Measurements from ENCODE around the gene SLCO2A1.
"Not testable (repeated sequence)": the region's sequence is repeated elsewhere in the genome, so short reads cannot be mapped to it uniquely, and the experiment has no call there.

The SLCO2A1 gene

DNA sequence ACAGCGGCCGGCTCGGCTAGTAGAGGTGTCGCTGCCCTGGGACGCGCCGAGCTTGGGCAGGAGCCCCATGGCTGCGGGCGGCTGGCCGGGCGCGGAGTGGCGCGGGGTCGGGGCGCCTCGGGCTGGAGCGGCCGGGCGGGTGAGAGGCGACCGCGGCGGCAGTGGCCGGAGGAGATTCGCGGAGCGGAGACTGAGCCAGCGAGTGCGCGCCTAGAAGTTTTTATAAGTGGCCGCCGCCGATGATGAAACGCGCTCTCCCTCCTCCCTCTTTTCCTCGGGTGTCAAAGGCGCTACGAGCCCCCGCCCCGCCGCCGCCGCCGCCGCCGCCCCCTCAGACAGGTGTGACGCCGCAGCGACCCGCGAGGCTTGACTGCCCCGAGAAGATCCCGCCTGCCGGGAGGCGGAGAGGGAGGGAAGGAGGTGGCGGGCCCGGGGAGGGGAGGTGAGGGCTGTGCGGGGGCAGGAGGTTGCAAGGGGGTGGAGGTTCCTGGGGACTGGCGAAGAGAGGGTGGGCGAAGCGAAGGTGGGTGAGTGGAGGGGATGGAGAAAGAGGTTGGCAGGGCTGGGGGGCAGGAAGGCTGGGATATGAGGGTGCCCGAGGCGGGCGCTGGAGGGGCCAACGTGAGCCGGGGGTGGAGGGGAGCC is at the start of gene SLCO2A1:
TSS of gene SLCO2A1 (minus strand) at position 192 of the 645 bp plus-strand sequence. CDS start at position 69, 123 bp downstream.
- DNase-seq (ENCODE audit: low spot score) = peak; percentile 48

- peak; percentile 38 for DNase-seq (ENCODE audit: low spot score)
These were observed 49.4 kb upstream of the SLCO2A1 start for GRCh38 chr3:134079111-134079547.

DNA sequence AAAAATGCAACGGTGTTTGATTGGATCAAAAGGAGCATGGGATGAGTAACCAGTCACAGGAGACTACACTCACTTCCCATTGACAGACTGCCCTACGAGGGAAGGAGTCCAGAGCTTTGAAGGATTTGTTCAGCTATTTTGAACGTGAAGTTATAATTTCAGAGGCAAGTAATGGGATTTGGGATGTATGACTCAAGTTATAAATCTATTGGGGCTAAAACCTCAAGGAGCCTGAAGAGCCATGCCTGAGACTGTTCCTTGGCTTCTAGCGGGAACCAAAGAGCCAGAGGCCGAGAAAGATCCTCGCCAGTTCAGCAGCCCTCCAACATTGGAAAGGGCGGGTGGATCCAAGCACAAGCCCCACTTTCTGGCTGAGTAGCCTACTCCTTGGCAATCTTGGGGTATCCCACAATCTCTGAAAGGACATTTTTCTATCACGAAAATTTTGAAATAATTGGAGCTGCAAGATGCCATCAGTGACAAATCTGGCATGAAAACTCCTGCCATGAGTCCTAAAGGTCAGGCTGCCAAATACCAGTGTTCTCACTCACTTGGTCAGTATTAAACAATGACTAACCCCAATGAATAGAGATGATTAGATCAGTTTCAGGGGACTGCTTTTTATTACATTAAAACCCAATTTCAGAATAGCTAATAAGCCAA is 48.6 kb upstream of the SLCO2A1 start:
- peak; percentile 83 for DNase-seq (ENCODE audit: low spot score)

GRCh38 chr3:134077649-134078161 is 48.0 kb upstream of the SLCO2A1 start:
- DNase-seq (ENCODE audit: low spot score) = no peak

DNA sequence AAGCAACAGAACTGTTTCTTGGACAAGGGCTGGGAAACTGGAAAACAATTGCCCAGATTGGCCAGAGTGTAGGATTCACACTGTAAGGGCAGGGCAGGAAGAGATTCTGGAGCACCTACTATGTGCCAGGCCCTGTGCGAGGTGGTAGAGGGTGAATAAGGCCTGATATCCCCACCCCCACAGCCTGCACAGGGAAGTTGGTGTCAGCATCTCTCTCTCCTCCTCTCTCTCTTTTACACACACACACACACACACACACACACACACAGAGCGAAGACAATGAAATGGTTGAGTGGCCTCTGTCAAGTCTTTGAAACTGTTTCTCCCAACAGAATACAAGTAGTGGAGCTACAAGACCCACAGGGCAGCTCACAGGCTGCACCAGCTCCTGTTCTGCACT is 47.1 kb upstream of the SLCO2A1 start:
- no peak for DNase-seq (ENCODE audit: low spot score)

DNA sequence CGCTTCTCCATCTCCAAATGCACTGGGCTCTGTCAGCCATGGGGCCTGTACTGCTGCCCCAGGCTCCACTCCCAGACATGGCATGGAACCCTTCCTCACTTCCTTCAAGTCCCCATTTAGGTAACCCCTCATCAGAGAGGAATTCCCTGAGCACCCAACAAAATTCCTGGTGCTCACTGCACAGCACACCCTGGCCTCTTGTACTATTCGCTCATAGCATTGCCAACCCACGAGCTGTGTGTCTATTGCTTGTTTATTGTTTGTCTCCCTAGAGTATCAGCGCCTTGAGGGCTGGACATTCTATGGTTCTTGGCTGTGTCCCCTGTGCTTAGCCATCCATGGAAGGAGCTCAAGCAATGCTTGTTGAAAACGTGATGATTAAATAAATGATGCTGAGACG is 46.1 kb upstream of the SLCO2A1 start:
- no peak for DNase-seq (ENCODE audit: low spot score)

DNA sequence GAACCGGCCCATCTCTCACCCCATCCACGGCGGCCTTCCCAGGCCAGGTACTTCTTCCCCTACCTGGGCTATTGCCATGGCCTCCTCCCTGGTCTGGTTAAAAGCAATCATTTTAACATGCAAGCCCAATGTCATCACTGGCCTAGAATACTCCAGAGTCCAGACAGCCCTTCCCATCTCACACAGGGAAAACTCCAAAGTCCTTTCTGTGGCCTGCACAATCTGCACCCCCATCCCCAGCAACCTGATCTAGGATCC is 45.8 kb upstream of the SLCO2A1 start:
- no peak for DNase-seq (ENCODE audit: low spot score)

DNA sequence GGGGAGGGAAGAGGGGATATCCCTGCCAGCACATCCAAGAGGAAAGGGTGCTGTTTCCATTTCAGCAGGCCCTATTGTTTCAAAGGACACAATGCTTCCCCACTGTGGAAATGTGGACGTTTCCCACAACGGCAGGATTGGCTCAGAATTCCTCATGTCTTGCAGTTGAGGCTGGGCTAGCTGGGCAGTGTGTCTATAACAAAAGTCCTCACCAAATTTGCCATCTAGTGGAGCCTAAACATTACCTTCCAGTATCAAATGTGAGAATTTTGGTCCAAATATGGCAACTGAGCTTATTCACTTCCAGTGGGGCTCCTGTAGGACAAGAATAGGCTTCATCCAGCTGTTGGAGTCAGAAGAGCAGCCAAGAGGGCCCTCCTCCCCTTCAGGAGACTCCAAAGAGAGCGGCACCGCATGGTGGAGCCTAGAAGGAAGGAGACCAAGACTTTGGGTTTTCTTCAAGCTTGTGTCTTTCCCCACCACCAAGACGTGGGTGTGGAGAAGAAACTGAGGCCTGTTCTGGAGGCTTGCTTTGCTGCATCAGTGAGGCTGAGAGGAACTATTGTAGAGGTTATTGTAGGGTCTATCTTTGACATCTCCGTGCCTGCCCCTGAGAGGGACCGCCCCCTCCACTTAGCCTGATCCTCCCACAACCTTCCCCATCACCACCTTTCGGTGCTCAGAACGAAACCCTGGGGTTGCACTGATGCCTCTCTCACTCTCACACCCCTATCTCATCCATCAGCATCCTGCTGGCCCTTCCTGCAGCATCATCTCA is 45.3 kb upstream of the SLCO2A1 start:
- no peak for DNase-seq (ENCODE audit: low spot score)

GRCh38 chr3:134074001-134074789 is 44.5 kb upstream of the SLCO2A1 start:
- no peak for DNase-seq (ENCODE audit: low spot score)

- no peak for DNase-seq (ENCODE audit: low spot score)
These were observed 43.8 kb upstream of the SLCO2A1 start for GRCh38 chr3:134073583-134073945.

DNA sequence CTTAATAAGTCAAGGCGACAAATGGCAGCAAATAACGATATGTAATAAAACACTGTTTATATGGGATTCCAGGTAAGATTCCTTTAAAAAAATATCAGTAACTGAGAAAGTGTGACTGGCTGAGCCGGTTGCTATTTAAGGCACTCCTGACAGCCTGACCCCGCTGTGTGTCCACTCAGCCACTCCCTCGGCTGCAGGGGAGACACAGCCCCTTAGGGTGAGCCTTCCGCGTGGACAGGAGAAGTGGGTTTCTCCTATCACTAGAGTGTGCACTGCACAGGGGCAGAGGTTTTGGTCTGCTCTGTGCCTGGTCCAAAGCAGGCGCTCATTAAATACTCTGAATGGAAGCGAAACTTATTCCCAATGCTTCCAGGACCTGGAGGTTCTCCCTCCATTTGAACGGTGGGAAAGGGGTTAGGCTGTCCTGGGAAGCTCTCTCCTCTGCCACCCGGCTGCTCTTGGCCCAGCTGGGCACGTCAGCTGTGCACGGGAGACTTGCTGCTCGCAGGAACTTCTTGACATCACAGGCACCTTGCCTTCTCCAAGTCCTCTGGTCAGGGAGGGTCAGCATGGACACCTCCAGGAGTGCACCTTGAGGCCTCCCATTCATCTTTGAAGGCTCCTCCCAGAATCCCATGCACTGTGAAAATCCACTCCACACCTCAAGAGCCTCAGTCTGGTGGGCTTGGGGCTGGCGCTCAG is 43.3 kb upstream of the SLCO2A1 start:
- DNase-seq (ENCODE audit: low spot score) = no peak

DNA sequence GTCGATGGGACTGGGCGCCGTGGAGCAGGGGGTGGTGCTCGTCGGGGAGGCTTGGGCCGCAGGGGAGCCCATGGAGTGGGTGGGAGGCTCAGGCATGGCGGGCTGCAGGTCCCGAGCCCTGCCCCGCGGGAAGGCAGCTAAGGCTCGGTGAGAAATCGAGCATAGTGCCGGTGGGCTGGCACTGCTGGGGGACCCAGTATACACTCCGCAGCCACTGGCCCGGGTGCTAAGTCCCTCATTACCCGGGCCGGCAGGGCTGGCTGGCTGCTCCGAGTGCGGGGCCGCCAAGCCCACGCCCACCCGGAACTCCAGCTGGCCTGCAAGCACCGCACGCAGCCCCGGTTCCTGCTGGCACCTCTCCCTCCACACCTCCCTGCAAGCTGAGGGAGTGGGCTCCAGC is 40.6 kb upstream of the SLCO2A1 start:
- DNase-seq (ENCODE audit: low spot score) = not testable (repeated sequence)

DNA sequence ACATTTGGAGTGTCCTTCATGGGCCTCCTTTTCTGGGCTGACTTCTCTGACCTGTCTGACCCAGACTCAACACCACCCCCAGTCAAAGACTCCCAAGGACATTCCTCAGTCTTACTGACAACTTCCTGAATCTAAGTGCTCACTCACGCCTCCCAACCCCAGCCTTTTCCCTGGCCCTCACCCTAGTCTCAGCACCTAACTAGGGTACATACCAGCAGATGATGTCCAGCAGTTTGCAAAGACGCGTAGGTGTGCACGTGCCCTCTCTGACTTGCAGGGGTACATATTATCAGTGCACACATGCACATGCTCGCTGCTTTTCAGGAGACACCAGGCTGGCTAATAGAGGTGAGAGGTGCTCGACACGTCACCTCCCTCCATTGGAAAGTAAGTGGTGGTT is 38.7 kb upstream of the SLCO2A1 start:
- DNase-seq (ENCODE audit: low spot score) = no peak

GRCh38 chr3:134067531-134068161 is 37.9 kb upstream of the SLCO2A1 start:
- no peak for DNase-seq (ENCODE audit: low spot score)

GRCh38 chr3:134066651-134067530 is 37.2 kb upstream of the SLCO2A1 start:
- no peak for DNase-seq (ENCODE audit: low spot score)

GRCh38 chr3:134066158-134066541 is 36.4 kb upstream of the SLCO2A1 start:
- no peak for DNase-seq (ENCODE audit: low spot score)

GRCh38 chr3:134065252-134066157 is 35.8 kb upstream of the SLCO2A1 start:
- no peak for DNase-seq (ENCODE audit: low spot score)

DNA sequence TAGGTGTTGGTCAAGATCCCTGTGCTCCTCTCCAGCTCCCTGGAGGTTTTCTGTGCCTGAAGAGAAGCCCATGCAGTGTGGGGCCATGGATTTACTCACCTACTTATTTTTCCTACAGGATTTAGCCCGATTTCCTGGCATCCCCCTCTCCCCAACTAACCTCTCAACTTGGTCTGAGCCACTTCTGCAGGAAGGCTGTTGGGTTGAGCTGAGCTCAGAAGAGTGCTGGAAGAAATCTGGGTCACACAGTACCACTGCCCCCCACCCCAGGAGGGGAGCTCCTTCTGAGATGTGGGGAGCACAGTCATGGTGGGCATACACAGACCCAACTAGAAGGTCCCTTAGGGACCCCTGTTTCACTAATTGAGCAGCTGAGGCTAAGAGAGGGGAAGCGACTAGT is 34.4 kb upstream of the SLCO2A1 start:
- no peak for DNase-seq (ENCODE audit: low spot score)

GRCh38 chr3:134061401-134061800 is 31.7 kb upstream of the SLCO2A1 start:
- DNase-seq (ENCODE audit: low spot score) = no peak

All from AG08395 (cell line).